Adipose tissue (tissue), 3 donors: Measurements from ENCODE around the gene VDR. TPM values are rescaled to one million over a fixed set of nuclear protein-coding genes. Genes with fewer than 3 reads are reported as not detected.

ENCODE experiments used
- H3K27ac ChIP-seq: one replicate; pipeline ENCODE4 v1.5.1; 2013; ENCODE audit warnings: low read depth, low read length
- WGBS, 3 donors: extraction: QIAGEN DNeasy Blood & Tissue Kit; methylation state at CpG; one replicate each; pipeline ENCODE4 v1.1.7; 2013; 5-methylcytosine and 5-hydroxymethylcytosine counted together
- polyA plus RNA-seq, 3 donors: library from polyadenylated mRNA; stranded (reverse); fragments of 200-250 nt; gene quantifications; one replicate each; pipeline ENCODE4 v1.2.3, GENCODE V29; 2013
- donor health status: healthy with polysubstance abuse.
- donor health status: Bipolar disorder and iron deficiency.
- donor health status: healthy.

VDR gene
- polyA plus RNA-seq, 3 donors, result 1.2 to 2.9 (median 1.5) TPM

DNA sequence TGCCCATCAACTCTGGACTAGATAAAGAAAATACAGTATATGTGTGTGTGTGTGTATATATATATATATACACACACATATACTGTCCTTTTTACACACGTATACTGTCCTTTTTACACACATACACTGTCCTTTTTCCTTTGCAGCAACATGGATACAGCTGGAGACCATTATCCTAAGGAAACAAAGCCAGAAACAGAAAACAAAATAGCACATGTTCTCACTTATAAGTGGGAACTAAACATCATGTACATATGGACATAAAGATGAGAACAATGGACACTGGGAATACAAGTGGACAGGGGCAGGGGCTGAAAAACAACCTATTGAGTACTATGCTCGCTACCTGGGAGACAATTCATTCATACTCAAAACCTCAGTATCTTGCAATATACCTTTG lies 23.7 kb downstream of the VDR start:
- no peak overlapping the region for H3K27ac ChIP-seq
- WGBS, 3 donors, result 89 to 98% (median 96%) methylated on average over 2 of the region's 2 CpGs

DNA sequence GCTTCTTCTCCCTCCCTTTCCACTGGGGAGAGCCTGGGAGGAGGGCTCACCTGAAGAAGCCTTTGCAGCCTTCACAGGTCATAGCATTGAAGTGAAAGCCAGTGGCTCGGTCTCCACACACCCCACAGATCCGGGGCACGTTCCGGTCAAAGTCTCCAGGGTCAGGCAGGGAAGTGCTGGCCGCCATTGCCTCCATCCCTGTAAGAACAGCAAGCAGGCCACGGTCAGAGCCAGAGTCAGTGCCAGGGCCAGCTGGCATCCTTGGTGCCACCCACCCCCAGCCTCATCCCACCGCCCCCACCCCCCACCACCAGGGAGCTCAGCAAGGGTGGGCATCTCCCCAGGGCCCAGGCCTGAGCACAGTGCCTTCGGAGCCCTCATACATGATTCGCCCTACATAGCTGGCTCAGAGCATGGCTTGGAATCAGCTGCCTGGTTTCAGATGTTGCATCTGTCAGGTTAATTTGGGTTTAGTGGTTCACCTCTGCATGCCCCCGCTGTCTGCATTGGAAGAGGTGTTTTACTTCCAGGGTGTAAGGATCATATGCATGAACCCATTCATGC lies 25.8 kb downstream of the VDR start:
- 89 to 95% (median 94%) methylated on average over 10 of the region's 10 CpGs for WGBS, 3 donors

DNA sequence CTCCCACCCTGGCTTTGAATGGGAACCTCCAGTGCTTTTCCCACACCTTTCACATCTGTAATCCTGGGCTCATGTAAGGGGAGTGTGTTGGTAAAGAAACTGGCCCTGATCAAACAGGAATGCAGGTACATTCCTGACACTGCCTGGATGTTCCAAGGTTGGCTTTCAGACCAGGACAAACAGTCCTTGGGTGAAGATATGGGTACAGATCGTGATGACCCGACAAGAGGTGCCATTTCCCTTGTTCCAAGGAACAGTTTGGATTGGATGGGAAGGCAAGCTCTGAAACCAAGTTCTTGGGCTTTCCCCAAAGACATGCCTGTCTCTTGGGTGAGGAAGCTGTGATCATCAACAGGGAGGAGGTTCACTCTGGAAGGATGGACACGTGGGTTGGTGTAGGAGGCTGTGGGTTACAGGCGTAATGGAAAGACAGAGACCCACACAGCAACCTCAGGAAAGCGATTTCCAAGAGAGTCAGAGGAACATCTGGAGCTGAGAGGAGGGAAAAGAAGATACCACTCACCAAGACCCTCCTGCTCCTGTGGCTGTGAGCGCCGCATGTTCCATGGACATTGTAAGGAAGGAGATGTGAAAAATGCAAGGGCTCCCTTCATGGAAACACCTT lies 26.4 kb downstream of the VDR start:
- H3K27ac ChIP-seq, result no peak overlapping the region
- 88 to 97% (median 95%) methylated on average over 7 of the region's 7 CpGs for WGBS, 3 donors

More for the DNA sequence above, 25.8 kb downstream of the VDR start:
- no peak overlapping the region for H3K27ac ChIP-seq

DNA sequence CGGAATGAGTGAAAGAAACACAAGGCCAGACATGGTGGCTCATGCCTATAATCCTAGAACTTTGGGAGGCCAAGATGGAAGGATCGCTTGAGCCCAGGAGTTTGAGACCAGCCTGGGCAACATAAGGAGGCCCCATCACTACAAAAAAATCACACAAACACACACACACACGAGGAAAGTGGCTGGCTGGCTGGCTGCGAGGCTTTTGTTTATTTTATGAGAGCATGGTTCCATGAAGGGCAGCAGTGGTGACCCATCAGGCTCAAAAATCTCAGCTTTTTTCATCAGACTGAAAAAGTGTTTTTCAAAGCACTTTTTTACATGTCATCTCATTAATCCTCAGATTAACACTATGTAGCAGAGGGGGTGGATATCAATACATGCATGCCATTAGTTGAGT lies 27.7 kb downstream of the VDR start:
- H3K27ac ChIP-seq, result no peak overlapping the region
- WGBS, 3 donors, result 92 to 94% (median 92%) methylated on average over 4 of the region's 4 CpGs

DNA sequence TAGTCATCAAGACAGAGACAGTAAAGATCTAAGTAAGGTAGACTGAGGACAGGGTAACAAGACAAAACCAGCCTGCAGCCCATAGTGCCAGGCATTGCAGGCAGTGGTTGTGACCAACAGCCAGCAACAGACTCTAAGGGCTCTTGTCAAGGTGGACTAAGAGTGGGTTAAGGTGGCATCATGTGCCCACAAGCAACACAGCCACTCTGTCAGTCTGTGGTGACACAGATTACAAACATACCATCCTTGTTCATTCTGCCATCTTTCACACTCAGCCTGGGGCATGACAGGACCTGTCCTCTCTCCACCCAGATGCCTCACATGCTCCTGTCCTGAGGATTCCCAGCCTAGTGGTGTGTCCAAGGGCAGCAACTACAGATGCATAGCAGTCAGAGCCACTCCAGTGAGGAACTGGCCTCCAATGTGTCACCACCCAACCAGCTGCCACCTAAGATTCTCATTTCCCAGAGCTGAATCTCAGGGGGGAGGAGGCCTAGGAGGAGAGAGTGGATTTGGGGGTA lies 28.3 kb downstream of the VDR start:
- H3K27ac ChIP-seq, result no peak overlapping the region

DNA sequence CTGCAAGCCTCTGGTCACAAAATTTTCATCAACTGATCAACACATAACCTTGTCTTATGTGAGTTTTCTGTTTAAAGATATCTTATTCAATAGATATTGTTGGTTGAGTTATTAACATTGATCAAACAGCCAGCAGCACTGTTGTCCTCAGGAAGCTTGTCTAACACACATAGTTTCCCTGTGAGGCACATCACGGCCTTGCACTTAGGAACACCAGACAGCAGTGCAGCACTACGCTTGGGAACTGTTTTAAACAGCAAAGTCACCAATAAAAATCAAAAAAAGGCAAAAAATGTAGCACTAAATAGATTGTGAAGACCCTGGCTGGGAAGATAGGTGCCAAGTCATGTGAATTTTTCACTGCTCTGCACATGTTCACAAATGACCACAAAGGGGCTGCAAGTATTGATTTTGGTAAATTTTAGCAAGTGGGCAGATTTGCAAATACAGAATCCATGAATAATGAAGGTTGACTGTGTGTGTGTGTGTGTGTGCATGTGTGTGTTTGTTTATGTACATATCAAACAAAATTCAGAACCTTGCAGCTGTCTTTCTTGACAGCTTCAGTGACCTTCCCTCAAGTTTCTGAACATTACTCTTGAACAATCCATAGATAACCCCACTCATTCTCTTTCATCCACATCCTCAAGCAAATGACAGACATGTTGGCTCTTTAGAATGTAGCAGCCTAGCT lies 28.9 kb downstream of the VDR start:
- whole genome bisulfite sequencing, 3 donors, result 93 to 96% (median 93%) methylated on average over 2 of the region's 2 CpGs
- H3K27ac ChIP-seq, result no peak overlapping the region

DNA sequence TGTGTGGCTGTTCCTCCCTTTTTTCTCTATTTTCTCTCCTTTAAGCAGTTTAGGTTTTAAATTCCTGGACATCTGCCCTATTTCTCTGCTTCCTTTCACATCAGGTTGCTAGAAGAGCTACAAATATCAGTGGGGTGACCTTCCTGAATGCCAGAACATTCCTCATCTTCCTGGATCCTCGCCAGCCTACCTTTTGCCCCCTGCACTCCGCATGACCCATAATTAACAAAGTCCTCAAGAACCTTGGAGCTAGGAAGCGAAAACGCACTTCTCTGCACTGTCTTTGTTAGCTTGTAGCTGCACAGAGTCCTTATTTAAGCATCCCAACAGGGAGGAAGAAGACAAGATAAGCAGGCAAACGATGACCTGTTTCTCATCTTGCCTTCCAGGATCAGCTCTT lies 30.5 kb downstream of the VDR start:
- H3K27ac ChIP-seq, result no peak overlapping the region
- WGBS, 3 donors, result 65 to 73% (median 67%) methylated on average over 5 of the region's 5 CpGs

DNA sequence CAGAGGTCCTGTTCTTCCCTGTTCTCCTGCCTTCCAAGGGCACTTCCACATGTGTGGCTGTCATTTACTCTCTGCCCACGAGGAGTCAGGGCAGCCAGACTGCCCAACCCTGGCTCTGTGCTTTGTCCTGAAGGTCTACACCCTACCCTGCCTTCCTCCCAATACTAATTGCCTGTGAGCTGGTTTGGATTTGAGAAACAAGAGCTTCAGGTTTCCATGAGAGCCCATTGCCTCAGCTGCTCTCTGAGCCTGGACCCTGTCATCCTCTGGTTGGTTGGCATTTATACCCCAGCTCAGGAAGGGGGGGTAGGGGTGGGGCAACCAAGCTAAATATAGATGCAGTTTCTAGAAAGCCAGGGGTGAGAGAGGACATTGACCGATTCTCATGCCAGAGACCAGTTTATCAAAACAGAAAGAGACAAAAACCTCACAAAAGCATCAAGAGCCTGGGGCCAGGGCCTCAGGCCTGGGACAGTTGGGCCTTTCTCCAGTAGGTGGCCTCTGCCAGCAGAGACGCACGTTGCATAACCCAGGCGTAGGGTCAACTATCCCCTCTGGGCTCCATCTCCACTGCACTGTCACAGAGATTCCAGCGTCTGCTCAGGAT lies 34.5 kb downstream of the VDR start:
- WGBS, 3 donors, result 36 to 60% (median 48%) methylated on average over 6 of the region's 6 CpGs
- no peak overlapping the region for H3K27ac ChIP-seq

DNA sequence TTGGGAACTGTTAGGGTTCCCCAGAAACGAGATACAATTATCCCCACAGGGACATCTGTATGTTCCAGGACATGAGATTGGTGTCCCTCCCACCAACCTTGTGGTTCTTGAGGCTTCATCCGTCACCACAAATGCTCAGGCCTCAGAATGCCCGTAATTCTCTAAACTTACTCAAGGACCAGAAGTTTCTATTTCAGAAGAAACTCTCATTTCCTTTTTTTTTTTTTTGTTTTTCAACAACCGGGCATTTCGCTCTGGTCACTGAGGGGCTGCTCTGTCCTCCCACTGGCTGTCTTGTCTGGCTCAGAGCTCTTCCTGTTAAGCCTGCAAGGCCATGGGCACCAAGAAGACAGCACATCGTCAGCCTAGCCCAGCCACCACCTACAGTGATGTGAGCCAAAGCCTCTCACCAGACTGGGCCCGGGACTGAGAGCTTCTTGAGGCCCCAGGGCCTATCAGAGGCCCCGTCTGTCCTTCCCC lies 36.2 kb downstream of the VDR start:
- 63 to 92% (median 66%) methylated on average over 8 of the region's 8 CpGs for WGBS, 3 donors

DNA sequence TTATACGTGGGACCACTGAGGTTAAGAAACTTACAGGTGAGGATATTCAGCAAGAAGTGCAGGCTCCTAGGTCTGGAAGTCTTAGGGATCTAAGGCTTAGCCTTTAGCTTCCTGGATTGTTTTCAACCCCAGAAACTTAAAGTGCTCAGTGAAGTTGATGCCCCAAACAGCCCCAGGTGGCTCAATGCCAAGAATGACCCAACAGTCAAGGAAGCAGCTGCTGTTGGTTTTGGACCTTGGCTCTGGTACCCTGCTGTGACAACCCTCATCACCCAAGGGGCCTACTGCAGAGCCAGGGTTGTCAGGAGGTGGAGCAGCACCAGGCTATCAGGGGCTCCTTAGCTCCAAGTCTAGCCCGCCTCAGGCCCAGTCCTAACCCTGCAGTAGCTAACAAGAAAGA lies 36.8 kb downstream of the VDR start:
- WGBS, 3 donors, result 83 to 90% (median 85%) methylated on average over 2 of the region's 2 CpGs
- no peak overlapping the region for H3K27ac ChIP-seq

More for the DNA sequence above, 36.2 kb downstream of the VDR start:
- H3K27ac ChIP-seq, result no peak overlapping the region

DNA sequence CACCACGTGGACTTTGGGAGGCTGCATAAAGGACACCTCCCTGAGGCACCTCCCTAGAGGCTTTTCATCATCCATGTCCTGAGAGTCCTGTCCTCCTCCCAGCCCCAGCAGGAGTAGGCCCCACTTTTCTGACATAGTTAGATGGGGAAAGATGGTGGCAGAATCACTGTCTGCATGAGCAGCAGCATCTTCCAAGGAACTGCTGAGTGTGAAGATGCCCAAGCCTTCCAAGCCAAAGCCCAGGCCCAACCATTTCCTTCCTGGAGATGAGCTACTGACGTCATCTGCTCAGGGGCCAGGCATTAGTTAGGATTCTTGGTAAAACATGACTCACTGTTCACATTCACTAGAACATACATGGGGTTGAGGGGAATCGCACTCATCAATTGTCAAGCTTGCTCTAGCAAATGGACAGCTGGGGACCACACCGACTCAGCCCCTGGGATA lies 37.3 kb downstream of the VDR start:
- WGBS, 3 donors, result 64 to 87% (median 67%) methylated on average over 4 of the region's 4 CpGs
- H3K27ac ChIP-seq, result no peak overlapping the region

DNA sequence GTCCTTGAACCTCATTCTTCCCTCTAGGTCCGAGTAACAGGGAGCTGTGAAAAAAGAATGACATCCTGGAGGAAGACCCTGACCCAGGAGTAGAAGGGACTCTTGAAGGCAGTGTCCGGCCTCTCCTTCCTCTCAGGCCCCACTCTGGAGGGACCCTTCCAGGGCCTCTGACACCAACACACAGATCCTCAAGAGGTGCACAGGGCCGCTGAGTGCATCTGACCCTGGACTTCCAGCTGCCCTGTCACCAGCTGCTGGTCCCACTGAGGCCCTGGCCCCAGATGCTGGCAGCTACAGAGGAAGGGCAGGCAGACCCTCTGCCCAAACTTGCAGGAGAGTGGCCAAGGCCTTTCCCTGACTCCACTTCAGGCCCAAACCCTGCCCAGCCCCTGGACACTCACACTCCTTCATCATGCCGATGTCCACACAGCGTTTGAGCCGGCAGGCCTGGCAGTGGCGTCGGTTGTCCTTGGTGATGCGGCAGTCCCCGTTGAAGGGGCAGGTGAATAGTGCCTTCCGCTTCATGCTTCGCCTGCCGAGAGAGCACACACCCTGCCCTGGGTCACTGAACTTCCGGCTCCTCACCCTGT lies 40.1 kb downstream of the VDR start:
- no peak overlapping the region for H3K27ac ChIP-seq
- WGBS, 3 donors, result 93 to 96% (median 96%) methylated on average over 14 of the region's 14 CpGs

DNA sequence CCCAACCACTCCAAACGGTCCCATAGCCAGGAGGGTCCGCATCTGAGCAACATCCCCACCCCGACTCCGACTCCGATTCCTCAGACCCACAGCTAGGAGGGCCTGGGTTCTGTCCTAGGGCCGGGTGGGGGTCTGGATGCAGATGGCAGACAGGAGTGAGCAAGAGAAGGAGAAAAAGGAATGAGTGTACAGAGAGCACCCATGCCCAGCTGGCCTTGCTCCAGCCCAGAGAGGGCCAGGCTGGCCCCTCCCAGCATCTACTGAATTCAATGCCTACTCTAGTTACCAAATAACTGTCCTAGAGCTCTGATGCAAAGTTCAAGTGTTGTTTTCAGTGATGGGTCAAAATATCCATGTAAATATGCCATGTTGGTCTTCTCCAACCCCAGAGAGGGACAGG lies 40.8 kb downstream of the VDR start:
- 85 to 90% (median 87%) methylated on average over 6 of the region's 6 CpGs for WGBS, 3 donors
- no peak overlapping the region for H3K27ac ChIP-seq

DNA sequence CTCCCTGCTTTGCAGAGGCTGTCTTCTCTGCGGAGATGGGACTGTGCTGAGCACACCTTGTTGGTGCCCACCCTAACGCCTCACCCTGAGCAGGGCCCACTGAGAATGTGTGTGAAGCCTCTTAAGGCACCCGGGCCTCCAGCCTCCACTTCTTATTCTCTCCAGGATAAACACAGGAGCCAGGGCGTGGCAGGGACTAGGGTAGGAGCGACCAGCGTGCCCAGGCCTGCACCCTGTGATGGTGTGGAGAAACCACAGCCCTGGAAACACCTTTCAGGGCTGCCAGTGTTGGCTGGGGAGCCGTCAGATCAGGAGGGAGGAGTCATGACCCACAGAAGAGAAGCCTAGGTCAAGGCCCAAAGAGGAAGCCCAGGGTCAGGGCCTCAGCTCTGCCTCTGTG lies 41.3 kb downstream of the VDR start:
- 80 to 93% (median 88%) methylated on average over 7 of the region's 7 CpGs for WGBS, 3 donors
- no peak overlapping the region for H3K27ac ChIP-seq

DNA sequence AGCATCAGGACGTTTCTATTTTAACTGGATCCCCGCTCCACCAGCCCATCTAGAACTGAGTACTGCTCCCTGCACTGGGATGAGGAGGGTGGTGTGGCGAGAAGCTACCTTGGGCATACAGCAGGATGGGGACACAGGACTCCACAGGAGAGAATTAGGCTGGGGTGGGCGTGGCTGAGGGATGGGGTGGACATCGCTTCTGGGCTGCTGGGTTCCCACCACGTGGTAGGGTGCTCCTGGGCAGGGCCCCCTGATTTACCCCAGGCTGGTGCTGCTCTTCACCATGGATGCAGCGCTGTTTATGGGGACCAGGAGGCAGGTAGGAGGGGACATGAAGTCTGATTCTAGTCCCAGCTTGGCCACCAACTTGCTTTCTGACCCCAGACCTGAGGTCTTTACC lies 41.9 kb downstream of the VDR start:
- 88 to 93% (median 92%) methylated on average over 7 of the region's 7 CpGs for WGBS, 3 donors
- no peak overlapping the region for H3K27ac ChIP-seq

DNA sequence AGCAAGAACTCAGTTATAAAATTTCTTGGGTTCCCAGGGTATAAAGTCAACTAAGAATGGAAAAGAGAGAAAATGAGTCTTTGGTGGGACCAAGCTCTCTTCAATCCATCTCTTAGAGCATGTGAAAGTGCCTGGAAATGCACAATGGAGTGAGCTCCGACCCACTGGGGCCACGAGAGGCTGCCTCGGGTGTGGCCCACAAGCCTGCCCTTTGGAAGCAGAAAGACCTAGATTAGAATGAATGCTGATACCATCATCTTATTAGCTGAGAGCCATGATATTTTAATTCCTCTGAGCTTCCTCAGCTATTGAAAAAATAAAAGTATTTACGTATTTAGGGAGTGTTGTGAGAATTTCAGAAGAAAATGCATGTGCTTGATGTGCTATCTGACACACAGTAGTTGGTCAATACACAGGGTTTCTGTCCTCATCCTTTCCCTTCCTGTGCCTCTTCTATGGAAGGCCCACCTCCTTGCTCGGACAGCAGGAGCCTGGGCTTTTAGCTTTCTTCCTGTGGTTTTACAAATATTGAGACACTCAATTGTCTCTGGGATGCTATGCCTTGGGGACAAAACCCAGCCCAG lies 42.5 kb downstream of the VDR start:
- WGBS, 3 donors, result 62 to 87% (median 70%) methylated on average over 5 of the region's 5 CpGs
- H3K27ac ChIP-seq, result no peak overlapping the region

DNA sequence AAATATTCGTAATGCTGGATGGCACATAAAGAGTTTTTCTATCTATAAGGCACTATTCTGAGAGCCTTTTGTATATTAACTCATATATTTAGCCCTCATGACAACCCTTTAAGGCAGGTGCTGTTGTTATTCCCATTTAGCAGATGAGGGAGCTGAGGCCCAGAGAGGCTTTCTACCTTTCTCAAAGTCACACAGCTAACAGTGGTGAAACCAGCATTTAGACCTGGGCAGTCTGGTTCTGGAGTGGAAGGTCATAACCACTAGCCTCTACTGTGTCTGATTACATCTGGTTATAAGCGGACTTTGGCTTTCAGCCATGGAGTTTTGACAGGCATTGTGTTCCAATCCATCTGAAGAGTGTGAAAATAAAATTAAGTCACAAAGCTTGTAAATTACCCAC lies 43.9 kb downstream of the VDR start:
- WGBS, 3 donors, result 76 to 87% (median 76%) methylated on average over 2 of the region's 2 CpGs

DNA sequence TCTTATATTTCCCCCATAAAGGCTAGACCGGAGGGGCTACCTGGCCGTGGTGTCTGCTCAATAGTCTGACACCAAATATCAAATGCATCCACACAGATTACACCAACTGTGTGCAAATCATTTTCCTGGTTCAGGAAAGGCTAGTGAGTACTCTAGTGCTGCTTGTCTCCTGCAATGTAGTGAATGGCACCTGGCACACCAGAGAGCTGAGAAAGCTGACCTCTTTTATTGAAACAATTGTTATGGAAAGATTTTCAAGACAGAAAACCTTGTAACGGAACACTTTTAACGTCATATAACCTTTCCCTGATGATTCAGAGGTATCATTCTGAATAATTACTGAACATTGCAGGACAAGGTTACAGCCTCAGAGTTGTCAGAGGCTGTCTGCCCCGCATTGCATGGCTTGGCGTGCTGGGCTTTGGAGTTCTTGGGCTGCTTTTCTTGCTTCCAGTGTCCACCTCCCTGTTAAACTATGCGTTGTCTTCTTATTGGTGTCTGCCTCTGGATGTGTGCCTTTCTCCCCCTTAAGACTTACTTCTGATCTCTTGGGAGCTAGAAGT lies 44.4 kb downstream of the VDR start:
- WGBS, 3 donors, result 90 to 94% (median 93%) methylated on average over 7 of the region's 7 CpGs
- no peak overlapping the region for H3K27ac ChIP-seq

More for the DNA sequence above, 43.9 kb downstream of the VDR start:
- H3K27ac ChIP-seq, result no peak overlapping the region
